Measurements from ENCODE around the gene HYAL2.

The HYAL2 gene

DNA sequence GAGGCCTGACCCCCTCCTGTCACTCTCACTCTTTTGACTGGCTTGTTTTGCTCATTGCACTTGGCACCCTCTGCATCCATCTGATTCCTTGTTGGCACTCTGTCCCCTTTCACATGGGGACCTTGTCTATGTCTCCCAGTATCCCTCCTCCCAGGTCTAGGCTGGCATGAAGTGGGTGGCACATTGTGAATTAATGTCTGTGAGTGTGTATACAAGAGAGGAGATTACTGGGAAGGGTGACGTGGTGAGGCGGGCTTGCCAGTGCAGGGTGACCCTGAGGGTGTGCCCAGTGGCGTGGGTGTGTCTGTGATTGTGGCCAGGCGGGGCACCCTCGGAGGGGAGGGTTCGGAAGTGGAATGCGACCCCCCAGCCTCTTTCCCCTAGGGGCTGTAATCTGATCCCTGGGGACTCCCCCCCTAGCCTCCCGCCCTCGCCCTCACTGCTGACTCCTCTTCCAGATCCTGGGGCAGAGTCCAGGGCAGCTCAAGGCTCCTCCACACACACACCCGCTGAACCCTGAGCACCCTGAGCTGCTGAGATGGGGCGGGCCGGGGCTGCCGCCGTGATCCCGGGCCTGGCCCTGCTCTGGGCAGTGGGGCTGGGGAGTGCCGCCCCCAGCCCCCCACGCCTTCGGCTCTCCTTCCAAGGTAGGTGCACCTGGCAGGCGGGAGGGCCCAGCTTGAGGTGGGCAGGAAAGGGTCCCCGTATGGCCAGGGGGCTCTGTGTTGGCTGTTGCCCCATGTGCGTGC, 53.7 kb downstream of the HYAL2 start, which contains the start of gene SEMA3B:
Gene SEMA3B, plus strand, starts transcription at position 445 of the 749 bp plus-strand sequence. Its CDS starts 94 bp downstream, at position 539.
- whole genome bisulfite sequencing, 2 donors (ENCODE audit: extremely low coverage in 2 of 2, insufficient read length in 2 of 2, insufficient replicate concordance in 1 of 2): no CpG with 5 or more reads among the region's 21 CpGs
- peaks cover 6 to 9% (median 6%) of the 10 kb centered on the region in 3 experiments for H3K27me3 ChIP-seq (ENCODE audit: control insufficient read depth in 3 of 3, insufficient read depth in 3 of 3, low read depth in 1 of 3, low read length in 3 of 3)
- peak within 1 kb of the TSS; percentile 39 for H3K4ac ChIP-seq (ENCODE audit: low read length)
- peak within 1 kb of the TSS in 1 of 2 donors; percentile 9 for H3K4me3 ChIP-seq (ENCODE audit: low read length in 2 of 2)
- peak within 1 kb of the TSS; percentile 62 for H3K23ac ChIP-seq (ENCODE audit: low read depth, low read length, poor library complexity)
- peaks cover 3% of the 10 kb centered on the region for H3K79me1 ChIP-seq (ENCODE audit: low read depth, low read length)
- peak within 1 kb of the TSS; percentile 87 for H3K14ac ChIP-seq (ENCODE audit: low read length)
- peak within 1 kb of the TSS; percentile 94 for H3K18ac ChIP-seq (ENCODE audit: low read length)
- H4K8ac ChIP-seq (ENCODE audit: low read depth, low read length): no peak within 1 kb of the TSS
- no peak within 1 kb of the TSS for H3K4me2 ChIP-seq (ENCODE audit: insufficient read depth, low read length, poor library complexity, severe bottlenecking)
- H2BK15ac ChIP-seq (ENCODE audit: low read length): peak within 1 kb of the TSS; percentile 98
- H3K9me3 ChIP-seq (replicated peaks in 1 of 2; ENCODE audit: control insufficient read depth in 2 of 2, insufficient read depth in 1 of 2, low read depth in 1 of 2, low read length in 2 of 2): no peaks in the 10 kb centered on the region
- H3K36me3 ChIP-seq (replicated peaks in 1 of 2; ENCODE audit: control insufficient read depth in 2 of 2, insufficient read depth in 2 of 2, low read length in 2 of 2): no peaks in the 10 kb centered on the region
- H2AFZ ChIP-seq (ENCODE audit: low read length): no peak within 1 kb of the TSS
- H3K9ac ChIP-seq (ENCODE audit: low read depth, low read length, poor library complexity): peak within 1 kb of the TSS; percentile 83
- H2BK5ac ChIP-seq (ENCODE audit: low read length): peak within 1 kb of the TSS; percentile 93
- DNase-seq (ENCODE audit: low spot score): no peak
- H2BK12ac ChIP-seq (ENCODE audit: low read length): peak within 1 kb of the TSS; percentile 97
- peak within 1 kb of the TSS; percentile 93 for H4K91ac ChIP-seq (ENCODE audit: low read depth, low read length, poor library complexity)
- peak within 1 kb of the TSS; percentile 99 for H2AK5ac ChIP-seq (ENCODE audit: low read depth, low read length)
- H2BK120ac ChIP-seq (ENCODE audit: low read depth, low read length): peak within 1 kb of the TSS; percentile 53
- H3K27ac ChIP-seq (replicated peaks; ENCODE audit: low read length): no peak within 1 kb of the TSS
- peaks cover 42 to 54% of the 10 kb centered on the region in 2 donors for H3K4me1 ChIP-seq (ENCODE audit: control insufficient read depth in 2 of 2, insufficient read depth in 1 of 2, low read depth in 1 of 2, low read length in 2 of 2)

GRCh38 chr3:50268276-50268675, 54.3 kb downstream of the HYAL2 start:
- no peak overlapping the region for H3K4ac ChIP-seq (ENCODE audit: low read length)
- no peak for DNase-seq (ENCODE audit: low spot score)
- peak overlapping the region in 1 of 2 donors; percentile 9 for H3K4me3 ChIP-seq (ENCODE audit: low read length in 2 of 2)
- no peak overlapping the region for H3K27ac ChIP-seq (replicated peaks; ENCODE audit: low read length)
- H3K27me3 ChIP-seq (ENCODE audit: control insufficient read depth in 3 of 3, insufficient read depth in 3 of 3, low read depth in 1 of 3, low read length in 3 of 3): peaks cover 0 to 3% (median 3%) of the 10 kb centered on the region in 3 experiments
- no peak overlapping the region for H3K23ac ChIP-seq (ENCODE audit: low read depth, low read length, poor library complexity)
- H3K4me1 ChIP-seq (ENCODE audit: control insufficient read depth in 2 of 2, insufficient read depth in 1 of 2, low read depth in 1 of 2, low read length in 2 of 2): peaks cover 47 to 57% of the 10 kb centered on the region in 2 donors
- H2AK5ac ChIP-seq (ENCODE audit: low read depth, low read length): peak overlapping the region; percentile 98
- H2BK5ac ChIP-seq (ENCODE audit: low read length): peak overlapping the region; percentile 93
- WGBS, 2 donors (ENCODE audit: extremely low coverage in 2 of 2, insufficient read length in 2 of 2, insufficient replicate concordance in 1 of 2): no CpG with 5 or more reads among the region's 3 CpGs
- no peaks in the 10 kb centered on the region for H3K9me3 ChIP-seq (replicated peaks in 1 of 2; ENCODE audit: control insufficient read depth in 2 of 2, insufficient read depth in 1 of 2, low read depth in 1 of 2, low read length in 2 of 2)
- H3K36me3 ChIP-seq (replicated peaks in 1 of 2; ENCODE audit: control insufficient read depth in 2 of 2, insufficient read depth in 2 of 2, low read length in 2 of 2): no peaks in the 10 kb centered on the region
- H3K4me2 ChIP-seq (ENCODE audit: insufficient read depth, low read length, poor library complexity, severe bottlenecking): no peak overlapping the region
- peaks cover 3% of the 10 kb centered on the region for H3K79me1 ChIP-seq (ENCODE audit: low read depth, low read length)
- H2AFZ ChIP-seq (ENCODE audit: low read length): no peak overlapping the region
- no peak overlapping the region for H4K91ac ChIP-seq (ENCODE audit: low read depth, low read length, poor library complexity)
- H3K18ac ChIP-seq (ENCODE audit: low read length): peak overlapping the region; percentile 94
- peak overlapping the region; percentile 32 for H3K9ac ChIP-seq (ENCODE audit: low read depth, low read length, poor library complexity)
- no peak overlapping the region for H3K14ac ChIP-seq (ENCODE audit: low read length)
- H2BK120ac ChIP-seq (ENCODE audit: low read depth, low read length): no peak overlapping the region
- peak overlapping the region; percentile 98 for H2BK15ac ChIP-seq (ENCODE audit: low read length)
- H2BK12ac ChIP-seq (ENCODE audit: low read length): no peak overlapping the region
- no peak overlapping the region for H4K8ac ChIP-seq (ENCODE audit: low read depth, low read length)
